VCaP (cell line): ENCODE data around the gene REPS1.

ENCODE experiments used
- H3K27ac ChIP-seq: fragments of 450-650 bp; 2 replicates; pipeline ENCODE4 v1.5.1; 2017
- TF ChIP-seq, protein P1 (sequence below): fragments of 450-650 bp; conservative IDR thresholded peaks from 2 replicates; pipeline ENCODE4 v1.5.1; 2017; ENCODE audit warnings: mild to moderate bottlenecking, moderate library complexity

REPS1 gene

DNA sequence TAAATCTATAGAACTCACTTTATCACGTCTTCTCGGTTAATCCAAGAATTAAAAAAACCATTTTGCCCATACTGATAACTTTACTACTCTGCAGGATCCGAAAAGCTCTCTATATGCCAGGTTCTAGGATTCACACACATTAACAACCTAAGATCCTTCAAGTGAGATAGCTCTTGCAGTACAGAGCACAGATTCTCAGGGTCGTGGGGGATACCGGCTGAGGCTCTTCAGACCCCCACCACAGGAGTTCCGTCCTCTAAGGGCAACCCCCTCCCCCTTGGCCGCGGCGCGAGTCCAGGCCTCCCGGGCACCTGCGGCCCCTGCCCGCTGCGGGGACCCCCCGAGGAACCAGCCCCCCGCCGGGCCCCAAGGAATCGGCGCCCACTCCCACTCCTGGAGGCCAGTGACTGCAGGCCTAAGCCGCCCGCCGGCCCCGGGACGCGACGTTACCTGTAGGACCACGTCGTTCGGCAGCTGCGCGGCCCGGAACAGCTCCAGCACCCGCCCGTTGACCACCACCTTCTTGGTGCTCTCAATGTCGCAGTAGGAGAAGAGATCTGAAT is 892 bp downstream of the REPS1 start:
- TF ChIP-seq, protein P1, sequence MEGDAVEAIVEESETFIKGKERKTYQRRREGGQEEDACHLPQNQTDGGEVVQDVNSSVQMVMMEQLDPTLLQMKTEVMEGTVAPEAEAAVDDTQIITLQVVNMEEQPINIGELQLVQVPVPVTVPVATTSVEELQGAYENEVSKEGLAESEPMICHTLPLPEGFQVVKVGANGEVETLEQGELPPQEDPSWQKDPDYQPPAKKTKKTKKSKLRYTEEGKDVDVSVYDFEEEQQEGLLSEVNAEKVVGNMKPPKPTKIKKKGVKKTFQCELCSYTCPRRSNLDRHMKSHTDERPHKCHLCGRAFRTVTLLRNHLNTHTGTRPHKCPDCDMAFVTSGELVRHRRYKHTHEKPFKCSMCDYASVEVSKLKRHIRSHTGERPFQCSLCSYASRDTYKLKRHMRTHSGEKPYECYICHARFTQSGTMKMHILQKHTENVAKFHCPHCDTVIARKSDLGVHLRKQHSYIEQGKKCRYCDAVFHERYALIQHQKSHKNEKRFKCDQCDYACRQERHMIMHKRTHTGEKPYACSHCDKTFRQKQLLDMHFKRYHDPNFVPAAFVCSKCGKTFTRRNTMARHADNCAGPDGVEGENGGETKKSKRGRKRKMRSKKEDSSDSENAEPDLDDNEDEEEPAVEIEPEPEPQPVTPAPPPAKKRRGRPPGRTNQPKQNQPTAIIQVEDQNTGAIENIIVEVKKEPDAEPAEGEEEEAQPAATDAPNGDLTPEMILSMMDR, result no peak
- peak overlapping the region; percentile 94 for H3K27ac ChIP-seq

GRCh38 chr6:138986578-138986977 is 1.5 kb downstream of the REPS1 start:
- peak overlapping the region; percentile 94; the same call in 1 of the 2 replicates for H3K27ac ChIP-seq
- TF ChIP-seq, protein P1, result no peak

- H3K27ac ChIP-seq, result no peak overlapping the region
- TF ChIP-seq, protein P1, result no peak
These were observed 6.6 kb downstream of the REPS1 start for GRCh38 chr6:138981416-138981815.

- H3K27ac ChIP-seq, result no peak overlapping the region
- TF ChIP-seq, protein P1, result no peak
These were observed 8.0 kb downstream of the REPS1 start for GRCh38 chr6:138979813-138980668.

DNA sequence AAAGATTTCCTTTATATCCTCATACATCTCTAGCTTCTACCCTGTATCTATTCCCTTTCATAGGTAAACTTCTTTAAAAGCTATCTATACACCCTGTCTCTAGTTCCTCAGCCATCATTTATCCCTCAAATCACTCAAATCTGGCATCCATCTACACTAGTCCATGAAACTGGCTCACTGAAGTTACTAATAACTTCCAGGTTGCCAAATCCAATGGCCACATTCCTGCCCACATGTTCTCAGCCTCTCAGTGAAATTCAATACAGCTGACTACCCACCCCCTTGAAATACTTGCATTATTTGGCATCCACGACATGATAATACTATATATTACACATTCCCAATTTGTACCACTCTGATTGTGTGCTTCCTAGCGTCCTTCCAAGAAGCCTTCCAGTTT is 8.7 kb downstream of the REPS1 start:
- TF ChIP-seq, protein P1, result no peak
- H3K27ac ChIP-seq, result no peak overlapping the region

DNA sequence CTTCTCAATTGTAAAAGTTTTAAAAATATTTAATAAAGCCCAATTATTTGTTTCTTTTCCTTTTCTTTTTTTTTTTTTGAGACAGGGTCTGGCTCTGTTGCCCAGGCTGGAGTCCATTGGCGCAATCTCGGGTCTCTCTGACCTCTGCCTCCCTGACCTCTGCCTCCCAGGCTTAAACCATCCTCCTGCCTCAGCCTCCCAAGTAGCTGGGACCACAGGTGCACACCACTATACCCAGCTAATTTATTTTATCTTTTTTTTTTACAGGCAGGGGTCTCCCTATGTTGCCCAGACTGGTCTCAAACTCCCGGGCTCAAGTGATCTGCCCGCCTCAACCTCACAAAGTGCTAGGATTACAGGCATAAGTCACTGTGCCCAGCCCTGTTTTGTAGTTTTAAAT is 9.8 kb downstream of the REPS1 start:
- H3K27ac ChIP-seq, result no peak overlapping the region

DNA sequence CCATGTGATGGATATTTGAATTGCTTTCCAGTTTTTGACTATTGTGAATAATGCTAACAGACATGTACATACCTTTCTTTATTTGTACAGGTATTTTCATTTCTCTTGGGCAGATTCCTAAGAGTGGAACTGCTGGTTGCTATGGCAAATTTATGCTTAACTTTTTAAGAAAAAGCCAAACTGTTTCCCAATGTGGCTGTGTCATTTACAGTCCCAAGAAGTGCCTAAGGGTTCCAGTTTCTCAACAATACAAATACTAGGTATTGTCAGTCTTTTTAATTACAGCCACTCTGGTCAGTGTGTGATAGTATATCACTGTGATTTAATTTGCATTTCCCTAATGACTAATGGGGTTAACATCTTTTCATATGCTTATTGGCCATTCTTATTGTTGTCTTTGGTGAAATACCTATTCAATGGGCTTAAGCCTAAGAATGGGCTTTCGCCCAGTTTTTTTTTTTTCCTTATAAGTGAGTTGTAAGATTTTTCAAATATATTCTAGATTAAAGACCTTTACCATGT is 10.3 kb downstream of the REPS1 start:
- H3K27ac ChIP-seq, result no peak overlapping the region
- TF ChIP-seq, protein P1, result no peak

More for the DNA sequence above, 9.8 kb downstream of the REPS1 start:
- TF ChIP-seq, protein P1, result no peak
